H54 (cell line): ENCODE data around the gene HDAC7.
A peak's percentile ranks its signal among the peaks of the same experiment; 100 is the strongest.

Experiments used
- DNase-seq: peaks from one replicate; pipeline ENCODE4 v3.0.0; 2011; ENCODE audit warnings: low spot score, mixed read lengths; ENCODE audit not compliant: insufficient read length
- FAIRE-seq: peaks from 3 replicates; lab custom pipeline; 2011; peaks lifted over from hg19 to GRCh38; lab: Jason Lieb, UNC
- POLR2A ChIP-seq: IDR thresholded peaks from 2 replicates; pipeline ENCODE4 v1.6.1; 2011; ENCODE audit warnings: low read depth, mild to moderate bottlenecking, low read length

Gene HDAC7

GRCh38 chr12:47766502-47767215 lies 53.0 kb downstream of the HDAC7 start:
- FAIRE-seq (no peak), DNase-seq (no peak)
- TF ChIP-seq POLR2A, result no peak

DNA sequence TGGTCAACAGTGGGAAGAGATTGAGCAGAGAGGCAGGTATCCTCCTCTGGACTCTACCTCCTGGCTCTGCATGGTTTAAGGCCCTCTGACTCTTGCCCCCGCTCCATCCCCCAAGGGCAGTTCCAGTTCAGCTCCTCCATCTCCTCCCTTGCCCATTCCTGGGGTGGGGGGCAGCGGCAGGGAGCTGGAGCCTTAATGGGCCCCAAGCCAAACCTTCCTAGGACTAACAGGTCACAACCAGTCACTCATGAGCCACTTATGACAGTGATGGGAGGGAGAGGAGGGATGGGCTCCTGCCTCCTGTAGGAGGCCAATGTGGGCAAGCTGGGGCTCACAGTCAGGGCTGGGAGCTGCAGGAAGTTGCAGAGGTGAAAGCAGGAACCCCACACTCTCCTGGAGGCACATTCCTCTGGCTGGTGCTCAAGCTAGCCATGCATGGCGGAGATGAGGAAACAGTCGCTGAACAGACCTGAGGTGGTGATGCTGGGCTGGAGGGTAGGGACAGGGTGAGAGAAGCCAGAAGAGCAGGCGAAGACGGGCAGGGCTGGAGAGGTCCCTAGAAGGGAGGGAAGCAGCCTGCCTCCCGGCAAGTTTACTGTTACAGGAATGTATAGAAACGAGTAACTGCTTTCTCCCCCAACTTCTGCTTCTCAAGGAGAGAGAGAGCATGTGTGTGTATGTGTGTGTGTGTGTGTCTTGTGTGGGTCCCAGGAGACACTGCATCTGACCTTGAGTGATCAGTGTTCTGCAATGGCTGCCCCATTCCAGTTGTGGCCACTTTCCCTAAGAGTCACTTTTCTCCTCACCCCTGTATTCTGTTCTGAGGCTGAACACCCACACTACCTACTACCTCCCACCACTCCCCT lies 56.0 kb downstream of the HDAC7 start:
- FAIRE-seq, result no peak
- no peak for TF ChIP-seq POLR2A
- DNase-seq, result no peak

DNA sequence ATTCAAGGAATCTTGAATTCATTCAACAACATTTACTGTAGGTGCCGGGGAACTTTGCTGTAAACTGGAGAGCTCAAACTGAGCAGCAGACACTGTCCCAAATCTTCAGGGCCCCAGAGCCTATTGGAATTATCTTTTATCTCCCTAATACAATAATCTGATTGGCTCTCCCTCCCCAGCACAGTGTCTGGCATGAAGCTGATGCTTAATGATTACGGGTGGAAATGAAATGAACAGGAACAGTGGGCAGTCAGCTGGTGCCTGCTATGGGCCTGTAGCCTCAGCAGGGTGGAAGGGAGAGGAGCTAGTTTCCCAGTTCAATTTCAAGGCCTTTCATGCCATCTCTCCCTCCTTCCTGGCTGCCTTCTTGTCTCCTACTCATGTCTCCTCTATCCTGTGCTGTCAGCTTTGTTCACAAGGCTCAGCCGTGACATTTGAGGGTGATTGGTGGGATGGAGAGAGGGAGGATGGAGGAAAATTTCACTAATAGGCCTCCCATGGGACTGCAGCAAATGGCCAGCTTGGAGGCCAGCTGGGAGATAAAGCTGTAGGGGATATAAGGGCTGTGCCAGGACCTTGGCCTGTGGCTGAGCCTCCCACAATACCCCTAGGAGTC lies 56.7 kb downstream of the HDAC7 start:
- TF ChIP-seq POLR2A, result no peak
- DNase-seq (no peak), FAIRE-seq (no peak)

DNA sequence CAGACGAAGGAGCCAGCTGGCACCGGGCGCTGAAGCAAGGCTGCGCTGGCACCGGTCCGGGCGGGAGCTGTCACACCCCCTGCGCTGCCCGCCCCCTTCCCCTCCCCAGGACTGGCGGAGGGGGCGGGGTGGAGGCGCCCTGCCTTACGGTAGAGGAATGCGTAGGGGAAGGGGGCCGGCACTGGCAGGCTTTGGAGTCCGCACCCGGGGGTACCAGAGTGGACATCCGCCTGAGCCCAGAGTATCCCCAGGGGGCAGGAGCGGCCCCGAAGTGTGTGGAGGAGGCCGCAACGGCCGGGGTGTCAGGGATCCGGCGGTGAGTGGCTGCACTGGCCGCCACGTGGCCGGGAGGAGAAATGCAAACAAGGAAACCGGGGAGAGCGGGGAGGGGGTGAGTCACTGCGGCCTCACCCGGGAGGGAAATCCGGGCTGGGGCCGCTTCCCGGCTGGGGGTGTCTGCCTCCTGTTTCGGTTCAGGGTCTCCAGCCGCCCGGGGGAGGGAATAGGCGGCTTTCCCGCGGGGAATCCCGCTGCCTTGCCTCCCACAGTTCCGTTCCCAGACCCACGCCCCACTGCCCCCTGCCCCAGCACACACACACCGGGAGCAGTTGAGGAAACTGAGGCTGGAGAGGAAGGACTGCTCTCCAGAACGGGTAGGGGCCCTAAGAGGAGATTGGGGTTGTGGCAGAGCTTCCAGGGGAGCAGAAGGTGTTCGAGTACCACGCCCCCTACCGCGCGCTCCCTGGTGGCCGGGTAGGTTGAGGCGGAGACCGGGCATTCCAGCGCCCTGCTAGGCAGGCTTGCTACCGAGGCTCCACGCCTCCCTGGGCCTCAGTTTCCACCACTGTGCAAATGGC lies 60.6 kb downstream of the HDAC7 start, which contains the start of gene RAPGEF3:
RAPGEF3 (minus strand) TSS at position 47 of the 857 bp plus-strand sequence. CDS start 324 bp downstream, outside the sequence.
- FAIRE-seq, result no peak
- 0 out of 2 replicates have a peak, but pooled peaks have one; percentile 25 for TF ChIP-seq POLR2A

GRCh38 chr12:47758584-47758833 lies 61.2 kb downstream of the HDAC7 start:
- FAIRE-seq (no peak), DNase-seq (no peak)
- no peak for TF ChIP-seq POLR2A

More for the DNA sequence above, 60.6 kb downstream of the HDAC7 start, which contains the start of gene RAPGEF3:
- peak; percentile 98 for DNase-seq

GRCh38 chr12:47757840-47758583 lies 61.7 kb downstream of the HDAC7 start:
- no peak for FAIRE-seq
- no peak for TF ChIP-seq POLR2A
- no peak for DNase-seq

- TF ChIP-seq POLR2A, result no peak
- DNase-seq (no peak), FAIRE-seq (no peak)
These were observed 62.3 kb downstream of the HDAC7 start for GRCh38 chr12:47757364-47757839.

- FAIRE-seq, result no peak
These were observed 63.8 kb downstream of the HDAC7 start for GRCh38 chr12:47755655-47756562.

DNA sequence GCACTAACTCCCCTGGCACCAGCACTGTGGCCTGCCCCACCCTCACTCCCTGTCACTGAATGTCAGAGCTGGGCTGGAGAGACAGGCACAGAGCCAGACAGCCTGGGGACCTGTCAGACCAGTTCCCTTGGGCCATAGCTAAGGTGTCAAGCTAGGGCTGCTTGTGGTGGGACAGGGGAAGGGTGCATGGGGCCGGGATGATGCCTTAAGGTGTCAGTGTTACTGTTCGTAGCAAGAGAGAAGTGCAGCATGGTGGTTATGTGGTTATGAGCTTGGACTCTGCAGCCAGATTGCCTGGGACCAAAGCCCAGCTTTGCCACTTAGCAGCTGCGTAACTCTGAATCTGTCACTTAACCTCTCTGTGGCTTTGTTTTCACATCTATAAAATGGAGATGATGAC lies 64.8 kb downstream of the HDAC7 start:
- DNase-seq, result no peak
- no peak for FAIRE-seq

More at GRCh38 chr12:47755655-47756562, 63.8 kb downstream of the HDAC7 start:
- TF ChIP-seq POLR2A, result no peak
- DNase-seq, result no peak

GRCh38 chr12:47754126-47754525 lies 65.6 kb downstream of the HDAC7 start:
- FAIRE-seq (no peak), DNase-seq (no peak)
- no peak for TF ChIP-seq POLR2A

More for the DNA sequence above, 64.8 kb downstream of the HDAC7 start:
- TF ChIP-seq POLR2A, result no peak
